ENCODE data around the gene DPF1. TPM values are rescaled to one million over a fixed set of nuclear protein-coding genes. Genes with fewer than 3 reads are reported as not detected.

DPF1 gene
- total RNA-seq, 1 experiment from 2014 or later = 7.5 TPM

DNA sequence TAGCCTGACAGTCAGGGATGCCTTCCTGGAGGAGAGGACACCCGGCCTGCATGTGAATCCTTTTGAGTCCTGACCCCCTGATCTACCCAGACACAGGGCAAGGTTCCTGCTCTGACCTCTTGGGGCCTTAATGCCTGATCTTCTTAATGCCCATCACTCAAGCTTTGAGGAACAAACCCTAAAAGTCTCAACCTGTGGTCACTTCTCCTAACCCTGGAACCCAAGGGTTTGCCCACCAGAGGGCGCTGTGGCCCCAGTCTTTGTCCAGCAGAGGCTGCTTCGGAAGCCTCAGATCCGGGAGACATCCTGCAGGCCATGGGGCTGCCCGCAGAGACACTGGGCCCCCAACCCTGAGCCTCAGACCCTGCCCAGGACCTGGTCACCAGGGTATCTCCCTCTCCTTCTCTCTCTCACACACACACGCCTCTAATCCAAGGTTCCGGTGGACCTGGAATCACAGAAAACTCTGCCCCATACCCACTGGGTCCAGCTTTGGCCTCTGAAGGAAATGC lies 9.8 kb upstream of the DPF1 start:
- no TSS peak for BruUV-seq (replicated peaks)
- Histone ChIP-seq H3K36me3 (ENCODE audit: control insufficient read depth, insufficient read depth, low read length) (no peaks in the 10 kb centered on the region), H3K27me3 (ENCODE audit: control insufficient read depth, insufficient read depth, low read length) (peaks cover 2% of the 10 kb centered on the region; the same call in 1 of the 2 replicates), H3K27ac (ENCODE audit: low read length) (no peak overlapping the region), H3K4me3 (ENCODE audit: low read depth in 2 of 2, low read length in 2 of 2) (no peak overlapping the region), H3K4me1 (ENCODE audit: control insufficient read depth, insufficient read depth, low read length) (0 out of 2 replicates have a peak, but pooled peaks cover 3% of the 10 kb centered on the region), H3K9me3 (ENCODE audit: control insufficient read depth, insufficient read depth, low read depth, low read length) (no peaks in the 10 kb centered on the region)
- DNase-seq (ENCODE audit: low read depth, low spot score) = no peak
- in situ Hi-C loops (cut with HindIII; ENCODE audit: low pct_unique_long_range_greater_than_20kb, low sequenced_read_pairs) (no loop called here), intact Hi-C loops (cut with micrococcal nuclease; ENCODE audit: unreplicated experiment) (loop anchor here (1.0 kb wide), 1 partner anchor 102 kb away; the partner anchor contains the start of gene CATSPERG)
- ChIA-PET POLR2A (interaction anchor here (0.6 kb wide), 1 partner anchor 69 kb away, joined by 12 read pairs; no protein-coding TSS in a partner anchor), CTCF (interaction anchor here (0.5 to 1.1 kb wide), 4 partner anchors 10 to 333 kb away, joined by 3 to 15 read pairs (median 4); no protein-coding TSS in a partner anchor)
- no peak for TF ChIP-seq SIN3A (IDR thresholded peaks at IDR 0.05; ENCODE audit: borderline replicate concordance, insufficient read depth, low read depth, low read length)
- TF ChIP-seq, protein P1, sequence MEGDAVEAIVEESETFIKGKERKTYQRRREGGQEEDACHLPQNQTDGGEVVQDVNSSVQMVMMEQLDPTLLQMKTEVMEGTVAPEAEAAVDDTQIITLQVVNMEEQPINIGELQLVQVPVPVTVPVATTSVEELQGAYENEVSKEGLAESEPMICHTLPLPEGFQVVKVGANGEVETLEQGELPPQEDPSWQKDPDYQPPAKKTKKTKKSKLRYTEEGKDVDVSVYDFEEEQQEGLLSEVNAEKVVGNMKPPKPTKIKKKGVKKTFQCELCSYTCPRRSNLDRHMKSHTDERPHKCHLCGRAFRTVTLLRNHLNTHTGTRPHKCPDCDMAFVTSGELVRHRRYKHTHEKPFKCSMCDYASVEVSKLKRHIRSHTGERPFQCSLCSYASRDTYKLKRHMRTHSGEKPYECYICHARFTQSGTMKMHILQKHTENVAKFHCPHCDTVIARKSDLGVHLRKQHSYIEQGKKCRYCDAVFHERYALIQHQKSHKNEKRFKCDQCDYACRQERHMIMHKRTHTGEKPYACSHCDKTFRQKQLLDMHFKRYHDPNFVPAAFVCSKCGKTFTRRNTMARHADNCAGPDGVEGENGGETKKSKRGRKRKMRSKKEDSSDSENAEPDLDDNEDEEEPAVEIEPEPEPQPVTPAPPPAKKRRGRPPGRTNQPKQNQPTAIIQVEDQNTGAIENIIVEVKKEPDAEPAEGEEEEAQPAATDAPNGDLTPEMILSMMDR (IDR thresholded peaks at IDR 0.05) = peak; percentile 95
- ATAC-seq = peak; percentile 80

DNA sequence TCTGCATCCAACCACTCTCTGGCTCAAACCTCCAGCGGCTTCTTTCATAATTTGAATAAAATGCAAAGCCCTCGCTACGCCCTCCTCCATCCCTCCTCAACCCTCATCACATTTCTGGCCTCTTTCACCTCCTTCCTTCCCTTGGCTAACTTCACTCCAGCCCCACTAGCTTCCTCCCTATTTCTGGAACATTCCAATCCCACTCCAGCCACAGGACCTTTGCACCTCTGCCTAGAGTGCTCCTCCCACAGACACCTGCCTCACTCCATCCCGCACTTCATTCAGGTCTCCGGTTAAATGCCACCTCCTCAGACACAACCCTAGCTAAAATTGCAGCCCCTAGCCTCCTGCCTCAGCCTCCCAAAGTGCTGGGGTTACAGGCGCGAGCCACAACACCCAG lies 7.9 kb upstream of the DPF1 start:
- ATAC-seq (no peak), DNase-seq (ENCODE audit: low read depth, low spot score) (no peak)
- Histone ChIP-seq H3K27ac (ENCODE audit: low read length) (no peak overlapping the region), H3K4me1 (ENCODE audit: control insufficient read depth, insufficient read depth, low read length) (peaks cover 13% of the 10 kb centered on the region), H3K9me3 (ENCODE audit: control insufficient read depth, insufficient read depth, low read depth, low read length) (no peaks in the 10 kb centered on the region), H3K27me3 (ENCODE audit: control insufficient read depth, insufficient read depth, low read length) (peaks cover 2% of the 10 kb centered on the region; the same call in 1 of the 2 replicates), H3K4me3 (ENCODE audit: low read depth in 2 of 2, low read length in 2 of 2) (no peak overlapping the region), H3K36me3 (ENCODE audit: control insufficient read depth, insufficient read depth, low read length) (no peaks in the 10 kb centered on the region)
- intact Hi-C loops (cut with micrococcal nuclease; ENCODE audit: unreplicated experiment) = no loop called here
- in situ Hi-C loops (cut with HindIII; ENCODE audit: low pct_unique_long_range_greater_than_20kb, low sequenced_read_pairs) = no loop called here
- ChIA-PET POLR2A (no interaction called here), CTCF (no interaction called here)
- no TSS peak for BruUV-seq (replicated peaks)
- TF ChIP-seq, protein P2, sequence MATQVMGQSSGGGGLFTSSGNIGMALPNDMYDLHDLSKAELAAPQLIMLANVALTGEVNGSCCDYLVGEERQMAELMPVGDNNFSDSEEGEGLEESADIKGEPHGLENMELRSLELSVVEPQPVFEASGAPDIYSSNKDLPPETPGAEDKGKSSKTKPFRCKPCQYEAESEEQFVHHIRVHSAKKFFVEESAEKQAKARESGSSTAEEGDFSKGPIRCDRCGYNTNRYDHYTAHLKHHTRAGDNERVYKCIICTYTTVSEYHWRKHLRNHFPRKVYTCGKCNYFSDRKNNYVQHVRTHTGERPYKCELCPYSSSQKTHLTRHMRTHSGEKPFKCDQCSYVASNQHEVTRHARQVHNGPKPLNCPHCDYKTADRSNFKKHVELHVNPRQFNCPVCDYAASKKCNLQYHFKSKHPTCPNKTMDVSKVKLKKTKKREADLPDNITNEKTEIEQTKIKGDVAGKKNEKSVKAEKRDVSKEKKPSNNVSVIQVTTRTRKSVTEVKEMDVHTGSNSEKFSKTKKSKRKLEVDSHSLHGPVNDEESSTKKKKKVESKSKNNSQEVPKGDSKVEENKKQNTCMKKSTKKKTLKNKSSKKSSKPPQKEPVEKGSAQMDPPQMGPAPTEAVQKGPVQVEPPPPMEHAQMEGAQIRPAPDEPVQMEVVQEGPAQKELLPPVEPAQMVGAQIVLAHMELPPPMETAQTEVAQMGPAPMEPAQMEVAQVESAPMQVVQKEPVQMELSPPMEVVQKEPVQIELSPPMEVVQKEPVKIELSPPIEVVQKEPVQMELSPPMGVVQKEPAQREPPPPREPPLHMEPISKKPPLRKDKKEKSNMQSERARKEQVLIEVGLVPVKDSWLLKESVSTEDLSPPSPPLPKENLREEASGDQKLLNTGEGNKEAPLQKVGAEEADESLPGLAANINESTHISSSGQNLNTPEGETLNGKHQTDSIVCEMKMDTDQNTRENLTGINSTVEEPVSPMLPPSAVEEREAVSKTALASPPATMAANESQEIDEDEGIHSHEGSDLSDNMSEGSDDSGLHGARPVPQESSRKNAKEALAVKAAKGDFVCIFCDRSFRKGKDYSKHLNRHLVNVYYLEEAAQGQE (IDR thresholded peaks at IDR 0.05; ENCODE audit: insufficient read depth in 1 of 2, low read depth in 2 of 2, low read length in 1 of 2) = no peak
- TF ChIP-seq POLR2AphosphoS5 (IDR thresholded peaks at IDR 0.05; ENCODE audit: low read depth, low read length) = no peak
- TF ChIP-seq SIN3A (IDR thresholded peaks at IDR 0.05; ENCODE audit: borderline replicate concordance, insufficient read depth, low read depth, low read length) = no peak
- TF ChIP-seq TCF7L2 (IDR thresholded peaks at IDR 0.05; ENCODE audit: low read depth, low read length) = no peak
- TF ChIP-seq, protein P1 (IDR thresholded peaks at IDR 0.05) = no peak

Measured in Panc1 (cell line).